Colon (tissue), 2 donors: ENCODE data around the gene LEPROT.

Experiments used
- FAIRE-seq: peaks from 2 replicates; lab custom pipeline; 2012; peaks lifted over from hg19 to GRCh38; lab: Jason Lieb, UNC
- donor health status: control.
- donor health status: control.

The LEPROT gene

DNA sequence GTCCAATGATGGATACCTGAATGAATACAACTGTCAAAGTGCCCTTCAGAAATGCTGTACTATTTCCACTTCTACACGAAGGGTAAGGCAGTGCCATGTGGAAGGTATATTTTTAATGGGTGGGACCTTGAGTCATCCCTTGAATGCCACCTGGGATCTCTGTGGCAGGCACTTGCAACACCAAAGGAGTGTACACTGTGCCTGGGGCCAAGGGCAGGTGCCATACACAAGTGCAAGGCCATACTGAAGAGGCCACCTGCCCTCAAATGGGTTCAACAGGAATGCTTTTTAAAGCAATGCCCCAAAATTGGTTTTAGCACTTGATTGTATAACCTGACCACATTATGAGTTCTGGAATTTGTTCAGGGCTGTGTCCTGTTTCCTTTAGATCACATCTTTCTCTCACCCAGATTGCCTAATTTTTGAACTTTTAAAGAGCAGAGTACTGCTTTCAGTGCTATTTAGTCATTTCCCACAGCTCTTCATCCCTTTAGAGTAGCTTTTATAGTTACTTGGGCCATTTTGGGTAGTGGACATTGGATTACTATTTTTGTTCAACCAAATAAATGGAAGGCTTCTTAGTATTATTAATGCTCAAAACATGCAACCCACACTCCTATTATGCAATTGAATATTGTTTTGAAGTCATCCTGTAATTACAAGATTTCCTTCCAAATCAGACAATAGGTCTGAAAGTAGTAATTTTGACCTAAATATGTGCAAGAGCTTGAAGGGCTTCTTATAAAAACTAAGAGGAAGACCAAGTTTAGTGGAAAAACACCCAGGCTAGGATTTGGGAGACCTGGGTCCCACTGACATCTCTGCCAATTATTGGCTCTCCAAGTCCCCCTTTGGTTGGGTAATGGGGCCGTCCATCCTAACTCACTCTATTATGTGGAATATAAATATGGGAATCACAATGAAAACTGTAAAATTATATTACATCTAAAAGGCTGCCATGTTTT, 57.2 kb downstream of the LEPROT start:
- FAIRE-seq: no peak

DNA sequence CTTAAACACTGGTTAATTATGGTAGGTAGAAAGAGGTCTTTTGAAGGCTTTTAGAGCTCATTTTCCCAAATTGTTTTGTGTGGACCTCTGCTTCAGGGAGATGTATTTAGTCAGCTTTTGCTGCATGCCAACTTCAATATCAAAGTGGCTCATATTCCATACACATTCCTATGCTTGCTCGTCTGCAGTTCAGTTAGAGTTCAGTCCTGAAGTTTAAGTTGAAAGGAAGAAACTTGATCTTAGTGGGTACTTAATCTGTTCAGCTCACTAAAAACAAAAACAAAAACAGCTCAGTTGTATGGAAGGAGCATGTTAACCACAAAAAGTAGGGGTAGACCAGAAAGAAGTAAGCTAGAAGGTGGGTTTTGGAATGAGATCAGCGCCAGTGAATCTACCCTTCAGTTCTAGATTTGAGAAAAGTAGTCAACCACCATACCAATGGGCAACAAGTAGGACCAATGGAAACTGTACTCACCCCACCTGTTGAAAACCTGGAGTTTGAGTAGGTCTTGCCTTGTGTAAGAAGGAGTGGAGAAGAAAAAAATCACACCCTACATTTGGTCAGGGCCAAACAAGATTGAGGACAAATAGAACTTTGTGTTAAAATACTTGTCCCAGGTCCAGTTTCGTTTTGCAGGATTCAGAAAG, 58.0 kb downstream of the LEPROT start:
- no peak for FAIRE-seq

DNA sequence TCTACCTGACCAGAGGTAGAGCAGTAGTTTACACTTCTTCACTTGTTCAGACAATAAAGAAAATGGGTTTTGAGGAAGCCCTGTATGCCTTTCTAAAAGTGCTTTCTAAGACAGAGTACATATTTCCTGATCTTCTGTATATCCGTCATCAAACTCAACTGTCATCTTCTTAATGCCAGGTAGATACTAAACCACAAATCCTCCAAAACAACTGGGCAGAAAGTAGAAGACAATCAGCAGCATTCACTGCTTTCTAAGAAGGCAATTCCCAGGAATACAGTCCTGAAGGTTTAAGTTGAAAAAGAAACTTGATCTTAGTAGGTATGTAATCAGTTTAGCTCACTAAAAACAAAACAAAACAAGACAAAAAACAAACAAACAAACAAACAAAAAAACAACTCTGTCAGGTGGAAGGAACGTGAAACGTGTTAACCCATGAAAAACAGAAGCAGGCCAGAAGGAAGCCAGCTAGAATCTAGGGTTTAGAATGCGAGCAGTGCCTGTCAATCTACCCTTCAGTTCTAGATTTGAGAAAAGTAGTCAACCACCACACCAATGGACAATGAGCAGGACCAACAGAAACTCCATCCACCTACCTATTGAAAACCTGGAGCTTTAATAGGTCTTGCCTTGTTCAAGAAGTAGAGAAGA, 59.2 kb downstream of the LEPROT start:
- FAIRE-seq: no peak

DNA sequence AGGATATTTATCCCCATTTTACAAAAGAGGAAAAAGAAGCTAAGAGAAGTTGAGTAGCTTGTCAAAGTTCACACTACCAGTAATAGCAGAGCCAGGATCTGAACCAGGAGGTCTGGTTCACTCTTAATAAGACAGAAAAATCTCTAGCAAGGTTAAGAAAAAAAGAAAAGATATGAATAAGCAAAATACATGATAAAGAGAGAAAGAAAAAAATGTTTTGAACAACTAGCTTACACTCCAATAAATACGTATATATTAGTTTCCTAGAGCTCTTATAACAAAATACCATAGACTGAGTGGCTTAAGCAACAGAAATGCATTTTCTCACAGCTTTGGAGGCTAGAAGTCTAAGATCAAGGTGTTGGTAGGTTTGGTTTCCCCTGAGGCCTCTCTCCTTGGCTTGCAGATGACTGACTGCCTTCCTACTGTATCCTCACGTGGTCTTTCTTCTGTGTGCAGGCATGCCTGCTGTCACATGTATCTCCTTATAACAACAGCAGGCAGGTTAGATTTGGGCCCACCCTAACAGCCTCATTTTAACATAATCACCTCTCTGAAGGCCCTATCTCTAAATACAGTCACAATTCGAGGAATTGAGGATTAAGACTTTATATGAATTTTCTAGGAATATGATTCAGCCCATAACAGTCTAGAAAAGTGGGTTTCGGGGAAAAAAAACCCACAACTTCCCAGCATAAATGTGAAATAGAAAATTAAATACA, 60.4 kb downstream of the LEPROT start:
- no peak for FAIRE-seq

DNA sequence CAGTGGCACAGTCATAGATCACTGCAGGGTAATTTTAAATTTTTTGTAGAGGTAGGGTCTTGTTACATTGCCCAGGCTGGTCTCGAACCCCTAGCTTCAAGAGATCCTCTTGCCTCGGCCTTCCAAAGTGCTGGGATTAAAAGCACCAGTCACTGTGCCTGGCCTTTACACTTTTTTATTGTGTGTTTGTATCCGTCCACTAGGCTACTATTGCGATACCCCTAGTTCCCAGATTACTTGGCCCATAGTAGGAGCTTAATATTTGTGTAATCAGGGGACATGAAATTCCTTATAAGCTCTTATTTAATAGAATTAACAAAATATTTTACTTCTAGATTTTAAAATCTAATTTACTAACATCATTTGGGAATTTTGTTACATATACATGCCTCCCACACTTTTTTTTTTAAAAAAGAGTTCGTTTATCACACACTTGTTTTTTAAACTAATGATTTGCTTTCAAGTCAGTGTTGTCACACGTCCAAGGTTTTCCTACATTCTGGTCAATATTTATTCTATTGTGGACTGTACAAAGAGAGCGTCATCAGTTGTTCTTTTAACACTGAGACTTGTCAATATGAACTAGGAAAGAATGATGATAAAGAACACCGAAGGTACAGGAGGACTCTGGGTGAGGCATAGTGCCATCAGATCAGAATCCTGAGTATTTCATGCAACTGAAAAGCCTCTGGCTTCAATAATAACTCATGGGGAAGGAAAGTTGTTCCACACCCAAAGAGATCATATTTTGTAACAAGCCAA, 63.7 kb downstream of the LEPROT start:
- FAIRE-seq: no peak
